ENCODE data around the gene NUDCD2.
"Not testable (repeated sequence)": the region's sequence is repeated elsewhere in the genome, so short reads cannot be mapped to it uniquely, and the experiment has no call there.

DNA sequence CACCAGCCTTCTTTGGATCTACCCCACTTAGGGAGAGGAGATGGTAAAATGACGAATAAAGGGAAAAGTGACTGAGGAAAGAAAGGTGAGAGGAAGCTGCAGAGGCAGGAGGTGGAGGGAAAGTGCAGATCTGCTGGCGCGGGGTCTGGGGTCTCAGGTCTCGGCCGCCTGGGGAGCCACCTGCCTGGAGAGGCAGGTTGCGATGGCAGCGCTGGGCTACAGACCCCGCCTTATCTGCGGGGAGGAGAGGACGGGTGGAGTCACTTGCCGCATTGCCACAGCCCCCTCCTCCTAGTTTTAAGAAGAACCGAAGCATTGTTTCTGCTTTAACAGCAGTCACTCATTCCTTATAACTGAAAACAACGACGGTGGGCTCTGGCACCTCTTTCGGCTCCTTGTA, 44.2 kb downstream of the NUDCD2 start:
- TF ChIP-seq, protein P1, sequence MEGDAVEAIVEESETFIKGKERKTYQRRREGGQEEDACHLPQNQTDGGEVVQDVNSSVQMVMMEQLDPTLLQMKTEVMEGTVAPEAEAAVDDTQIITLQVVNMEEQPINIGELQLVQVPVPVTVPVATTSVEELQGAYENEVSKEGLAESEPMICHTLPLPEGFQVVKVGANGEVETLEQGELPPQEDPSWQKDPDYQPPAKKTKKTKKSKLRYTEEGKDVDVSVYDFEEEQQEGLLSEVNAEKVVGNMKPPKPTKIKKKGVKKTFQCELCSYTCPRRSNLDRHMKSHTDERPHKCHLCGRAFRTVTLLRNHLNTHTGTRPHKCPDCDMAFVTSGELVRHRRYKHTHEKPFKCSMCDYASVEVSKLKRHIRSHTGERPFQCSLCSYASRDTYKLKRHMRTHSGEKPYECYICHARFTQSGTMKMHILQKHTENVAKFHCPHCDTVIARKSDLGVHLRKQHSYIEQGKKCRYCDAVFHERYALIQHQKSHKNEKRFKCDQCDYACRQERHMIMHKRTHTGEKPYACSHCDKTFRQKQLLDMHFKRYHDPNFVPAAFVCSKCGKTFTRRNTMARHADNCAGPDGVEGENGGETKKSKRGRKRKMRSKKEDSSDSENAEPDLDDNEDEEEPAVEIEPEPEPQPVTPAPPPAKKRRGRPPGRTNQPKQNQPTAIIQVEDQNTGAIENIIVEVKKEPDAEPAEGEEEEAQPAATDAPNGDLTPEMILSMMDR (IDR thresholded peaks at IDR 0.05): not testable (repeated sequence)
- TF ChIP-seq POLR2A (IDR thresholded peaks at IDR 0.05): not testable (repeated sequence)
